ENCODE results near the gene PSORS1C2.
A peak's percentile ranks its signal among the peaks of the same experiment; 100 is the strongest.

Gene PSORS1C2

GRCh38 chr6:31114970-31115849 lies 23.7 kb downstream of the PSORS1C2 start:
- H3K4me3 ChIP-seq (ENCODE audit: control insufficient read depth, low read depth, low read length): peak overlapping the region; percentile 43
- peak; percentile 42 for TF ChIP-seq CTCF (conservative IDR thresholded peaks at IDR 0.05; ENCODE audit: control insufficient read depth, insufficient read depth, low read depth, low read length)
- DNase-seq (ENCODE audit: low read depth): peak; percentile 69

GRCh38 chr6:31114541-31114878 lies 24.4 kb downstream of the PSORS1C2 start, which contains the start of gene PSORS1C1:
Gene PSORS1C1 (plus strand): TSS chr6:31114800. CDS start chr6:31129633, 14,833 bp downstream.
- peak; percentile 97 for DNase-seq (ENCODE audit: low read depth)
- H3K4me3 ChIP-seq (ENCODE audit: control insufficient read depth, low read depth, low read length): peak within 1 kb of the TSS; percentile 43
- no peak for TF ChIP-seq CTCF (conservative IDR thresholded peaks at IDR 0.05; ENCODE audit: control insufficient read depth, insufficient read depth, low read depth, low read length)

- no peak overlapping the region for H3K4me3 ChIP-seq (ENCODE audit: control insufficient read depth, low read depth, low read length)
- DNase-seq (ENCODE audit: low read depth): peak; percentile 83
These were observed 24.9 kb downstream of the PSORS1C2 start for GRCh38 chr6:31113861-31114540.

GRCh38 chr6:31112478-31112877 lies 26.4 kb downstream of the PSORS1C2 start, which contains the start of gene C6orf15:
Gene C6orf15 (minus strand): TSS chr6:31112575. CDS start chr6:31112555, 20 bp downstream.
- no peak within 1 kb of the TSS for H3K4me3 ChIP-seq (ENCODE audit: control insufficient read depth, low read depth, low read length)
- TF ChIP-seq CTCF (conservative IDR thresholded peaks at IDR 0.05; ENCODE audit: control insufficient read depth, insufficient read depth, low read depth, low read length): no peak
- no peak for DNase-seq (ENCODE audit: low read depth)

More at GRCh38 chr6:31113861-31114540, 24.9 kb downstream of the PSORS1C2 start:
- no peak for TF ChIP-seq CTCF (conservative IDR thresholded peaks at IDR 0.05; ENCODE audit: control insufficient read depth, insufficient read depth, low read depth, low read length)

GRCh38 chr6:31111712-31112111 lies 27.2 kb downstream of the PSORS1C2 start:
- no peak for TF ChIP-seq CTCF (conservative IDR thresholded peaks at IDR 0.05; ENCODE audit: control insufficient read depth, insufficient read depth, low read depth, low read length)
- no peak overlapping the region for H3K4me3 ChIP-seq (ENCODE audit: control insufficient read depth, low read depth, low read length)
- no peak for DNase-seq (ENCODE audit: low read depth)

GRCh38 chr6:31110825-31111582 lies 27.9 kb downstream of the PSORS1C2 start:
- no peak overlapping the region for H3K4me3 ChIP-seq (ENCODE audit: control insufficient read depth, low read depth, low read length)
- no peak for DNase-seq (ENCODE audit: low read depth)
- no peak for TF ChIP-seq CTCF (conservative IDR thresholded peaks at IDR 0.05; ENCODE audit: control insufficient read depth, insufficient read depth, low read depth, low read length)

Measured in fibroblast of mammary gland (primary cell).